Glomerular endothelial cell (primary cell): Measurements from ENCODE around the gene SNTG2. TPM values are rescaled to one million over a fixed set of nuclear protein-coding genes. Genes with fewer than 3 reads are reported as not detected.
"Not testable (repeated sequence)": the region's sequence is repeated elsewhere in the genome, so short reads cannot be mapped to it uniquely, and the experiment has no call there.

ENCODE experiments used
- DNase-seq: peaks from one replicate; pipeline ENCODE4 v3.0.0-alpha.2; 2011; ENCODE audit warnings: low read depth, low spot score; ENCODE audit errors: extremely low read depth
- total RNA-seq: library from RNA; depleted of rRNA; stranded (reverse); fragments of >200 nt; gene quantifications from 2 replicates; pipeline ENCODE4 v1.2.3, GENCODE V29; 2015

Gene SNTG2
- total RNA-seq, 1 donor from 2014 or later: 1.5 TPM

GRCh38 chr2:1400943-1401735 lies 450.5 kb downstream of the SNTG2 start:
- no peak for DNase-seq

GRCh38 chr2:1402064-1402463 lies 451.4 kb downstream of the SNTG2 start:
- DNase-seq: no peak

- no peak for DNase-seq
These were observed 452.9 kb downstream of the SNTG2 start for GRCh38 chr2:1403565-1403964.

GRCh38 chr2:1405124-1405523 lies 454.5 kb downstream of the SNTG2 start:
- no peak for DNase-seq

- DNase-seq: no peak
These were observed 455.3 kb downstream of the SNTG2 start for GRCh38 chr2:1405967-1406366.

GRCh38 chr2:1406434-1406833 lies 455.8 kb downstream of the SNTG2 start:
- no peak for DNase-seq

- no peak for DNase-seq
These were observed 457.5 kb downstream of the SNTG2 start for GRCh38 chr2:1407950-1408675.

GRCh38 chr2:1413156-1413710 lies 462.6 kb downstream of the SNTG2 start, which contains the start of gene TPO:
Gene TPO (plus strand): TSS chr2:1413463. CDS start chr2:1414409, 946 bp downstream.
- no peak for DNase-seq

GRCh38 chr2:1414121-1414520 lies 463.5 kb downstream of the SNTG2 start:
- DNase-seq: no peak

GRCh38 chr2:1414901-1415300 lies 464.3 kb downstream of the SNTG2 start:
- DNase-seq: not testable (repeated sequence)

- no peak for DNase-seq
These were observed 464.9 kb downstream of the SNTG2 start for GRCh38 chr2:1415501-1415900.
